Duodenal mucosa (tissue), 2 donors: ENCODE results near the gene EPB41L1.

Source experiments
- H3K27ac ChIP-seq: one replicate; pipeline ENCODE4 v1.7.0; 2013; ENCODE audit warnings: low read depth, low read length
- H3K27me3 ChIP-seq, 2 donors: one replicate each; pipeline ENCODE4 v1.7.0; 2013; ENCODE audit warnings: low read length in 2 of 2, control low read depth in 1 of 2; ENCODE audit not compliant: insufficient read depth in 2 of 2, control insufficient read depth in 1 of 2
- H3K36me3 ChIP-seq, 2 donors: one replicate each; pipeline ENCODE4 v1.7.0; 2013; ENCODE audit warnings: low read length in 2 of 2, control low read depth in 1 of 2; ENCODE audit not compliant: insufficient read depth in 2 of 2, control insufficient read depth in 1 of 2
- H3K4me1 ChIP-seq, 2 donors: one replicate each; pipeline ENCODE4 v1.7.0; 2013; ENCODE audit warnings: low read length in 2 of 2, control low read depth in 1 of 2; ENCODE audit not compliant: insufficient read depth in 2 of 2, control insufficient read depth in 1 of 2
- H3K4me3 ChIP-seq, 2 donors: one replicate each; pipeline ENCODE4 v1.7.0; 2013; ENCODE audit warnings: low read length in 2 of 2, low read depth in 1 of 2
- H3K9ac ChIP-seq, 2 donors: one replicate each; pipeline ENCODE4 v1.7.0; 2013; ENCODE audit warnings: low read length in 2 of 2, low read depth in 1 of 2
- H3K9me3 ChIP-seq, 2 donors: one replicate each; pipeline ENCODE4 v1.7.0; 2013; ENCODE audit warnings: low read length in 2 of 2, control low read depth in 1 of 2; ENCODE audit not compliant: control insufficient read depth in 1 of 2

The EPB41L1 gene

GRCh38 chr20:36235892-36236785 is 81.6 kb downstream of the EPB41L1 start, which contains the start of gene AAR2:
Gene AAR2, plus strand, starts transcription at chr20:36236478. Its CDS starts 3,391 bp downstream, at chr20:36239869.
- Histone ChIP-seq H3K27ac (peak within 1 kb of the TSS; percentile 45), H3K9me3 (no peaks in the 10 kb centered on the region), H3K27me3 (no peaks in the 10 kb centered on the region), H3K9ac (peak within 1 kb of the TSS; percentile 53 to 89), H3K4me3 (peak within 1 kb of the TSS; percentile 73 to 80), H3K36me3 (peaks cover 12 to 14% of the 10 kb centered on the region in 2 donors), H3K4me1 (peaks cover 11 to 14% of the 10 kb centered on the region in 2 donors)

DNA sequence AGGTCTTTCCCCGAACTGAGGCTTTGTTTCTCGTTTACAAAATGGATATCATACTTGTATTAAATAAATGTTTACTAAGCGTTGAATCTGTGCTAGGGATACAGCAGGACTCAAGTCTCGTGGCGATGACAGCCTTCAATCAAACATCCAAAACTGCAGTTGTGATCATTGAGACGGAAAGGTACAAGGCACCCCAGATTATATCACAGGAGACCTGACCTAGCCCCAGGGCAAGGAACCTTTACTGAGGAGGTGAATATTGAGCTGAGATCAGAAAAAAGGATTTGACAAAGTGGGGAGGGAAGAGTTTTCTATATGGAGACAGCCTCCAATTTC is 82.2 kb downstream of the EPB41L1 start:
- Histone ChIP-seq H3K4me1 (peaks cover 11 to 14% of the 10 kb centered on the region in 2 donors), H3K27ac (no peak overlapping the region), H3K9ac (peak overlapping the region; percentile 53 to 89), H3K9me3 (no peaks in the 10 kb centered on the region), H3K36me3 (peaks cover 12 to 16% of the 10 kb centered on the region in 2 donors), H3K4me3 (peak overlapping the region; percentile 73 to 80), H3K27me3 (no peaks in the 10 kb centered on the region)

DNA sequence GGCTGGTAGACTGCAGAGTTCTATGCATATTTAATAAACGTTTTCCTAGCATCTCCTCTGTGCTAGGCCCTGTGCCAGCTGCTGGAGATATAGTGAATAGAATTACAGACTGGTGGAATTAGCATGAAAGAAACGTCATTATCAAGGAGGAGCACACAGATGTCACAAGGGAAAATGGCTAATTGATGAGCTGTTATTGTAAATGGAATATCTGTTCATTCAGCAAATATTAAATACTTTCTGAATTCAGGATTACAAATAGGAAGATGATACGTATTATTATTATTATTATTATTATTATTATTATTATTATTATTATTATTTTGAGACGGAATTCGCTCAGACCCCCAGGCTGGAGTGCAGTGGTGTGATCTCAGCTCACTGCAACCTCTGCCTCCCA is 82.9 kb downstream of the EPB41L1 start:
- peaks cover 11 to 14% of the 10 kb centered on the region in 2 donors for H3K4me1 ChIP-seq
- no peaks in the 10 kb centered on the region for H3K27me3 ChIP-seq
- H3K36me3 ChIP-seq: peaks cover 12 to 19% of the 10 kb centered on the region in 2 donors
- peak overlapping the region; percentile 53 to 89 for H3K9ac ChIP-seq
- H3K9me3 ChIP-seq: no peaks in the 10 kb centered on the region
- H3K4me3 ChIP-seq: peak overlapping the region; percentile 73 to 80
- H3K27ac ChIP-seq: no peak overlapping the region

- Histone ChIP-seq H3K9ac (no peak overlapping the region), H3K27me3 (no peaks in the 10 kb centered on the region), H3K4me3 (no peak overlapping the region), H3K9me3 (no peaks in the 10 kb centered on the region), H3K27ac (no peak overlapping the region), H3K4me1 (peaks cover 11 to 14% of the 10 kb centered on the region in 2 donors), H3K36me3 (peaks cover 12 to 23% of the 10 kb centered on the region in 2 donors)
Measured at GRCh38 chr20:36238153-36238552, 83.6 kb downstream of the EPB41L1 start.

GRCh38 chr20:36238760-36239159 is 84.2 kb downstream of the EPB41L1 start:
- H3K9ac ChIP-seq: no peak overlapping the region
- no peak overlapping the region for H3K27ac ChIP-seq
- no peaks in the 10 kb centered on the region for H3K9me3 ChIP-seq
- peaks cover 11 to 14% of the 10 kb centered on the region in 2 donors for H3K4me1 ChIP-seq
- no peak overlapping the region for H3K4me3 ChIP-seq
- peaks cover 12 to 28% of the 10 kb centered on the region in 2 donors for H3K36me3 ChIP-seq
- H3K27me3 ChIP-seq: no peaks in the 10 kb centered on the region

GRCh38 chr20:36240076-36240475 is 85.5 kb downstream of the EPB41L1 start:
- Histone ChIP-seq H3K4me3 (no peak overlapping the region), H3K27ac (no peak overlapping the region), H3K27me3 (no peaks in the 10 kb centered on the region), H3K9me3 (no peaks in the 10 kb centered on the region), H3K9ac (no peak overlapping the region), H3K4me1 (peaks cover 11 to 14% of the 10 kb centered on the region in 2 donors), H3K36me3 (peaks cover 25 to 41% of the 10 kb centered on the region in 2 donors)

DNA sequence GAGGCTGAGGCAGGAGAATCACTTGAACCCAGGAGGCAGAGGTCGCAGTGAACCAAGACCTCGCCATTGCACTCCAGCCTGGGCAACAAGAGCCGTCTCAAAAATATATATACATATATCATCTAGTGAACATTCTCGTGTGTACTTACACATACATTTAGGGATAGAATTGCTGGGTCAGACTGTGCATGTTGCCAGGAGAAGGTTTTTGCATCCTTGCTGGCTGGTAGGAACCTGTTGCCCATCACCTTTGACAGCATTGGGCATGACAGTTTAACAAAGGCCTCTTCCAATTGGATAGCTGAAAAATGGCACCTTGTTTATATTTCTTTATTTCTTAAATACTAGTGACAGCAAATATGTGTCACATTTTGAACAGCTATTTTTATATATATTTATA is 87.1 kb downstream of the EPB41L1 start:
- no peaks in the 10 kb centered on the region for H3K9me3 ChIP-seq
- no peak overlapping the region for H3K27ac ChIP-seq
- no peaks in the 10 kb centered on the region for H3K27me3 ChIP-seq
- no peak overlapping the region for H3K9ac ChIP-seq
- H3K36me3 ChIP-seq: peaks cover 41 to 57% of the 10 kb centered on the region in 2 donors
- H3K4me1 ChIP-seq: peaks cover 6 to 8% of the 10 kb centered on the region in 2 donors
- H3K4me3 ChIP-seq: no peak overlapping the region

DNA sequence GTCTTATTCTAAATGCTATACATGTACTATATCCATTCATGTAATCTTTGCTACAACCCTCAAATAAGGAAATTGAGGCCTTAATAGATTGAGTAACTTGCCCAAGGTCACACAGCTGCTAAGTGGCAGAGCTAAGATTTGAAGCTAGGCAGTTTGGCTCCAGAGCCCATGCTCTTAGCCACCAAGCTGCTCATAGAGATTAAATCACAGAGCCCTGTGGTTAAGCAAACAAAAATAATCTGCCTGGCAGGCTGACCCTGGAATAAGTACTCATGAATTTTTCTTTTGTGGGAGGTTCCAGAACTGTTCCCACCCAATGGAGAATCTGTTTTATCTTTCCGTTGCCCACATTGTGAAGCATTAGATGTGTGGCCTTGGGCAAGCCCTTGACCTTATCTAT is 89.2 kb downstream of the EPB41L1 start:
- H3K9me3 ChIP-seq: no peaks in the 10 kb centered on the region
- peaks cover 45 to 75% of the 10 kb centered on the region in 2 donors for H3K36me3 ChIP-seq
- H3K4me3 ChIP-seq: no peak overlapping the region
- no peak overlapping the region for H3K27ac ChIP-seq
- H3K9ac ChIP-seq: no peak overlapping the region
- H3K27me3 ChIP-seq: no peaks in the 10 kb centered on the region
- no peaks in the 10 kb centered on the region for H3K4me1 ChIP-seq

DNA sequence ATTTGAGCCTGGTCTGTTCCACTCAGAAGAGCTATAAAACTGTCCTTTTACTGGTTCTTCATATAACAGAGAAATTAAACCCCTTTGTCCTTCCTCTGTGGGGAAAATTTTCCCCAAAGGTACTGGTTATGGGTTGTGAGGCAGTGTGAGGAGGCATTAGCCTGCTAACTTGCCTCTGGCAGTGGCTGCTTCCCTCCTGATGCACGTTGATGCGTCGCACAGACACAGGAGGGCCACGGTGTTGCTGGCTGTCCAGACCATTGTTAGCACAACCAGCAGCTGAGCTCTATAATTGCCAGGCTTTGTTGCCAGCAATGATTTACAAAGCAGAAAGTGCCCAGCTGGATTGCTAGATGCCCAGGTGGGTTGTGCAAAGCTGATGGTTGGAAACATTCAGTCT is 91.9 kb downstream of the EPB41L1 start:
- no peak overlapping the region for H3K27ac ChIP-seq
- H3K9ac ChIP-seq: no peak overlapping the region
- no peaks in the 10 kb centered on the region for H3K4me1 ChIP-seq
- H3K36me3 ChIP-seq: peaks cover 41 to 74% of the 10 kb centered on the region in 2 donors
- no peak overlapping the region for H3K4me3 ChIP-seq
- H3K27me3 ChIP-seq: no peaks in the 10 kb centered on the region
- no peaks in the 10 kb centered on the region for H3K9me3 ChIP-seq

GRCh38 chr20:36248836-36249235 is 94.3 kb downstream of the EPB41L1 start:
- H3K4me3 ChIP-seq: no peak overlapping the region
- peaks cover 46 to 76% of the 10 kb centered on the region in 2 donors for H3K36me3 ChIP-seq
- no peaks in the 10 kb centered on the region for H3K4me1 ChIP-seq
- H3K9me3 ChIP-seq: no peaks in the 10 kb centered on the region
- no peak overlapping the region for H3K27ac ChIP-seq
- H3K27me3 ChIP-seq: no peaks in the 10 kb centered on the region
- H3K9ac ChIP-seq: no peak overlapping the region
